Keratinocyte (primary cell): Measurements from ENCODE around the gene RNF215. TPM values are rescaled to one million over a fixed set of nuclear protein-coding genes. Genes with fewer than 3 reads are reported as not detected.

Experiments
- DNase-seq: peaks from one replicate; pipeline ENCODE4 v3.0.0-alpha.2; 2011; ENCODE audit warnings: low read depth, missing footprints, low spot score
- FAIRE-seq: peaks from 2 replicates; lab custom pipeline; 2011; peaks lifted over from hg19 to GRCh38; lab: Jason Lieb, UNC
- H2AFZ ChIP-seq: 2 replicates; pipeline ENCODE4 v1.6.0; 2012; ENCODE audit warnings: low read length, control low read depth, inconsistent platforms; ENCODE audit not compliant: control insufficient read depth
- H3K27ac ChIP-seq: 2 replicates; pipeline ENCODE4 v1.5.1; 2011; ENCODE audit warnings: low read length; ENCODE audit not compliant: control insufficient read depth, insufficient read depth
- H3K27me3 ChIP-seq: 3 replicates; pipeline ENCODE4 v1.6.0; 2011; ENCODE audit warnings: low read length; ENCODE audit not compliant: control insufficient read depth, insufficient read depth; ENCODE audit errors: extremely low read depth
- H3K36me3 ChIP-seq, 2 experiments: 2 replicates in 1 of 2; 3 replicates in 1 of 2; pipeline ENCODE4 v1.5.1; 2011; ENCODE audit warnings: low read length in 2 of 2, mild to moderate bottlenecking in 1 of 2; ENCODE audit not compliant: control insufficient read depth in 2 of 2, insufficient read depth in 2 of 2; ENCODE audit errors: extremely low read depth in 1 of 2
- H3K4me1 ChIP-seq: 3 replicates; pipeline ENCODE4 v1.5.1; 2011; ENCODE audit warnings: low read length; ENCODE audit not compliant: control insufficient read depth, insufficient read depth; ENCODE audit errors: extremely low read depth
- H3K4me2 ChIP-seq: 3 replicates; pipeline ENCODE4 v1.6.0; 2011; ENCODE audit warnings: low read depth, low read length; ENCODE audit not compliant: control insufficient read depth, insufficient read depth; ENCODE audit errors: extremely low read depth
- H3K4me3 ChIP-seq, 3 experiments: fragments of 200-600 bp in 1 of 3; sonication (generic) in 1 of 3; 2 replicates in 2 of 3; 3 replicates in 1 of 3; pipeline ENCODE4 v1.5.1; 2011 to 2016; ENCODE audit warnings: low read length in 3 of 3, mild to moderate bottlenecking in 3 of 3, control low read depth in 2 of 3, inconsistent platforms in 1 of 3, low read depth in 1 of 3, mixed read lengths in 1 of 3, mixed run types in 1 of 3, moderate library complexity in 1 of 3; ENCODE audit not compliant: control insufficient read depth in 2 of 3, insufficient read depth in 2 of 3; ENCODE audit errors: extremely low read depth in 1 of 3
- H3K79me2 ChIP-seq: 2 replicates; pipeline ENCODE4 v1.6.0; 2012; ENCODE audit warnings: low read length; ENCODE audit not compliant: control insufficient read depth, insufficient read depth
- H3K9ac ChIP-seq: 3 replicates; pipeline ENCODE4 v1.6.0; 2011; ENCODE audit warnings: low read length; ENCODE audit not compliant: control insufficient read depth, insufficient read depth; ENCODE audit errors: extremely low read depth
- H3K9me1 ChIP-seq: 3 replicates; pipeline ENCODE4 v1.6.0; 2011; ENCODE audit warnings: low read length; ENCODE audit not compliant: control insufficient read depth, insufficient read depth; ENCODE audit errors: extremely low read depth
- H3K9me3 ChIP-seq: 2 replicates; pipeline ENCODE4 v1.5.1; 2012; ENCODE audit warnings: low read depth, low read length; ENCODE audit not compliant: control insufficient read depth
- H4K20me1 ChIP-seq: 3 replicates; pipeline ENCODE4 v1.6.0; 2011; ENCODE audit warnings: low read length; ENCODE audit not compliant: control insufficient read depth, insufficient read depth; ENCODE audit errors: extremely low read depth
- CTCF ChIP-seq, 3 experiments: IDR thresholded peaks in 1 of 3; conservative IDR thresholded peaks in 1 of 3; optimal IDR thresholded peaks in 1 of 3; 2 replicates in 2 of 3; 3 replicates in 1 of 3; pipeline versions ENCODE3 to v1.5.1; 2011; ENCODE audit warnings: low read length in 3 of 3, mild to moderate bottlenecking in 3 of 3, moderate library complexity in 2 of 3, control low read depth in 1 of 3, inconsistent platforms in 1 of 3; ENCODE audit not compliant: insufficient read depth in 2 of 3; ENCODE audit errors: extremely low read depth in 1 of 3
- EZH2 ChIP-seq: IDR thresholded peaks from one replicate; pipeline ENCODE4 v1.6.1; 2012; ENCODE audit warnings: inconsistent platforms, mild to moderate bottlenecking, low read length, moderate library complexity
- dilution Hi-C: fragments of 300-500 bp; cut with MboI; formaldehyde crosslinking; loops from one replicate; pipeline ENCODE4 v1.7.0; 2020; ENCODE audit warnings: low sequenced_read_pairs; ENCODE audit not compliant: extremely low pct_ligation_motif_present
- polyA plus RNA-seq, 5 experiments: library from polyadenylated mRNA; depleted of rRNA in 3 of 5; stranded (reverse) in 3 of 5; stranded (forward) in 1 of 5; unstranded in 1 of 5; fragments of >200 nt; gene quantifications; 1 replicate in 1 of 5; 2 replicates in 3 of 5; 3 replicates in 1 of 5; pipeline versions ENCODE4 v1.2.1 to v1.2.3, GENCODE V29; 2011 to 2012; ENCODE audit warnings: missing spikeins in 2 of 5, low read depth in 1 of 5, low replicate concordance in 1 of 5

The RNF215 gene
- polyA plus RNA-seq, 1 donor (not counting 4 experiments of a cell fraction or from before 2014, with no cell fraction given): 8.3 TPM

- no peaks in the 10 kb centered on the region for H3K9me3 ChIP-seq
- no peak overlapping the region for H3K27ac ChIP-seq
- no peaks in the 10 kb centered on the region for H4K20me1 ChIP-seq
- H3K9me1 ChIP-seq: no peaks in the 10 kb centered on the region
- TF ChIP-seq EZH2 (no peak), CTCF (optimal IDR thresholded peaks at IDR 0.05 in 1 of 3, IDR thresholded peaks at IDR 0.05 in 1 of 3, conservative IDR thresholded peaks at IDR 0.05 in 1 of 3; ENCODE audit: extremely low read depth in 1 of 3, insufficient read depth in 2 of 3, low read length in 3 of 3) (no peak)
- H3K4me3 ChIP-seq: no peak overlapping the region
- H2AFZ ChIP-seq: no peak overlapping the region
- H3K27me3 ChIP-seq: no peaks in the 10 kb centered on the region
- H3K36me3 ChIP-seq: peaks cover 0 to 13% of the 10 kb centered on the region in 2 experiments
- no peak for DNase-seq
- H3K4me1 ChIP-seq: peaks cover 8% of the 10 kb centered on the region
- H3K79me2 ChIP-seq: no peaks in the 10 kb centered on the region
- FAIRE-seq: no peak
- H3K4me2 ChIP-seq: peak overlapping the region; percentile 76
- no peak overlapping the region for H3K9ac ChIP-seq
- dilution Hi-C loops: no loop called here
Measured at GRCh38 chr22:30385942-30386341, 1.3 kb downstream of the RNF215 start.

GRCh38 chr22:30383061-30383460, 4.2 kb downstream of the RNF215 start:
- Histone ChIP-seq H2AFZ (no peak overlapping the region), H3K36me3 (peaks cover 3 to 19% of the 10 kb centered on the region in 2 experiments), H3K9me3 (no peaks in the 10 kb centered on the region), H3K27me3 (no peaks in the 10 kb centered on the region), H3K27ac (no peak overlapping the region), H3K79me2 (no peaks in the 10 kb centered on the region), H3K4me1 (peaks cover 8% of the 10 kb centered on the region), H3K4me2 (no peak overlapping the region), H3K9ac (no peak overlapping the region), H4K20me1 (no peaks in the 10 kb centered on the region), H3K9me1 (no peaks in the 10 kb centered on the region), H3K4me3 (no peak overlapping the region)
- TF ChIP-seq CTCF (optimal IDR thresholded peaks at IDR 0.05 in 1 of 3, IDR thresholded peaks at IDR 0.05 in 1 of 3, conservative IDR thresholded peaks at IDR 0.05 in 1 of 3; ENCODE audit: extremely low read depth in 1 of 3, insufficient read depth in 2 of 3, low read length in 3 of 3) (no peak), EZH2 (no peak)
- no peak for DNase-seq
- dilution Hi-C loops: no loop called here
- no peak for FAIRE-seq
